Islet of Langerhans (tissue), 1 donor: ENCODE measurements around the gene SPRR1A.

ENCODE experiments used
- FAIRE-seq: peaks from one replicate; lab custom pipeline; 2011; peaks lifted over from hg19 to GRCh38; lab: Jason Lieb, UNC

Gene SPRR1A

GRCh38 chr1:152983743-152984142, at the start of gene SPRR1A:
SPRR1A (plus strand) TSS chr1:152984081; CDS start chr1:152985231, 1,150 bp downstream.
- no peak for FAIRE-seq

DNA sequence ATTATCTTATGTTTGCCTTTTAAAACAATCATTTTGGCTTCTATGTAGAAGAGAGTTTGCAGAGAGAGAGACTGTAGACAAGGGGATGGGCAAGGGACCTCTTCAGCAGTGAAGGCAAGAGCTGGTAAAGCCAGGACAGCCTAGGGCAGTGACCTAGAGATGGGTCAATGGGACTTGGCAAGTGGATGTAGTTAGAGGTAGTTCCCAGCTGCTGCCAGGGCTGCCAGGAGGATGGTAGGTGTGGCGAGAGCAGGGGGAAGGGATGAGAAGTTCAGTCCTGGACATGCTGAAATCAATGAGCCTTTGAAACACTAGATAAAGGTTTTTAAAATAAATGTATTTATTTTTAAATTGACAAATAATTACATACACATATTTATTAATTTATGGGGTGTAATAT, 43.3 kb upstream of the SPRR1A start:
- no peak for FAIRE-seq

DNA sequence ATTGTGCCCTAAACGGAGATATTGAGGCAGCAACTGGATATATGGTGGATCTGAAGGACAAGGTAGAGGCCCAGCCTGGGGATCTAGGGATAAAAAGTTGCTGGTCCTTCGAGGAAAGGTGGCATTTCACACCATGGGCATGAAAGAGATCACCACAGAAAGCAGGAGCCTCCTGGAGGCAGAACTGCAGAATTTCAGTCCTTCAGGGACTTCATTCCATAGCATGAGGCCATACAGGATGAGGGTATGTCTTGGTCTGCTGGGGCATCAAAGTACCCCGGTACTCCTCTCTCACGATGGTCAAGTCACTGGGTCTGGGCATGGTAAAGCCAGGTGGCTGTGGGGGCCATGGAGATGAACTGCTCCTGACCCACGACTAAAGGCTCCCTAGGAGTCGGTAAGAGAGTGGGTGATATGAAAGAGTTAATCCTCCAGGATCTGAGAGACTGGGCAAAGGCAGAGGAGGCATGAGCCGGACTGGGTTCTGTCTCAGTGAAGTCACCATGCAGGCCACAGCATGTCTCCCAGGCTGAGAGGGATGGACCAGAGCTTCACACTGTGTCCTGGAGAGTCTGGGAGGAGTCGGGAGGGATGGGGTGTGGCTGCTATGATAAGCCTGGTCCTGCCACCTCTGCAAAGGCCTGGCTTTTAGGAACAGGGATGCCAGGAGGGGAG, 42.7 kb upstream of the SPRR1A start:
- FAIRE-seq = no peak

GRCh38 chr1:152942161-152942560, 41.7 kb upstream of the SPRR1A start:
- no peak for FAIRE-seq

- no peak for FAIRE-seq
Observed at GRCh38 chr1:152946248-152946647, 37.6 kb upstream of the SPRR1A start.

GRCh38 chr1:152946651-152947256, 37.1 kb upstream of the SPRR1A start, which contains the start of gene SPRR5:
SPRR5 (plus strand) TSS chr1:152947206; CDS start chr1:152948555, 1,349 bp downstream.
- no peak for FAIRE-seq

DNA sequence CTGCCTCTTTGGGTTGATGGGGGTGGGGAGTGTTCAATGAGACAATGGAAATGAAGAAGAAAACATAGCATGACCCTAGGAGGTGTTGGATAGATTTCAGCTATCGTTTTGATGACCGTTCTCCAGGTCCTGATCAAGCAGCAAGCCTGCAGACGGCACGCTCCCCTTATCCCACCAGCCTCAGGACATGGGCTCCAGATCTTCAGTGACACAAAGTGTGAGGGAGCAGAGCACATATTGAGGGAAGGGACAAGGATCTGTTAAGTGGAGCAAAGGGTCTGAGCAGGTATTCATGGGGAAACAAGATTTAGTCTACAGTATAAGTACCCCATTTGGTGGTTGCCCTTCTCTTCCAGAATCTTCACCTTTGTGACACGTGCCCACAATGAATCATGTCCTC, 32.2 kb upstream of the SPRR1A start:
- FAIRE-seq = no peak

DNA sequence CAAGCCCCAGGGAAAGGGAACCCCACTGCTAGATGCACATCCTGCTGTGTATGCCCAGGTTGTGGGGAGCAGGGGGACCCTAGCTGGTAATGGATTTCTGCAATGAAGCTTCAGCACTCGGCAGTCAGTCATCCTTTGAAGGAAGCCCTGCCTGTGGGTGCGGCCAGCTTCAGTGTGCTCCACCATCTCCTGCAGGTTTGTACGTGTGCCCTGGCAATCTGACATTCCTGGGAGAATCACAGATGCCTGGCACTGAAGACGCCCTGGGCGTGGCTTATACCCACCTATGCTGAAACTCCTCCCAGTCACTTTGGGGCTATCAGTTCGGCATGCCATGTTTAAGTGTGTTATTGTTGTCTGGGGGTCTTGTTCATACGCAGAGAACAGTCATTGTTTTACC, 30.1 kb upstream of the SPRR1A start:
- no peak for FAIRE-seq

GRCh38 chr1:152954436-152954835, 29.4 kb upstream of the SPRR1A start:
- no peak for FAIRE-seq

GRCh38 chr1:152957561-152957960, 26.3 kb upstream of the SPRR1A start:
- FAIRE-seq = no peak

GRCh38 chr1:152959273-152959672, 24.6 kb upstream of the SPRR1A start:
- FAIRE-seq = no peak

GRCh38 chr1:152959801-152960451, 24.0 kb upstream of the SPRR1A start:
- FAIRE-seq = no peak

DNA sequence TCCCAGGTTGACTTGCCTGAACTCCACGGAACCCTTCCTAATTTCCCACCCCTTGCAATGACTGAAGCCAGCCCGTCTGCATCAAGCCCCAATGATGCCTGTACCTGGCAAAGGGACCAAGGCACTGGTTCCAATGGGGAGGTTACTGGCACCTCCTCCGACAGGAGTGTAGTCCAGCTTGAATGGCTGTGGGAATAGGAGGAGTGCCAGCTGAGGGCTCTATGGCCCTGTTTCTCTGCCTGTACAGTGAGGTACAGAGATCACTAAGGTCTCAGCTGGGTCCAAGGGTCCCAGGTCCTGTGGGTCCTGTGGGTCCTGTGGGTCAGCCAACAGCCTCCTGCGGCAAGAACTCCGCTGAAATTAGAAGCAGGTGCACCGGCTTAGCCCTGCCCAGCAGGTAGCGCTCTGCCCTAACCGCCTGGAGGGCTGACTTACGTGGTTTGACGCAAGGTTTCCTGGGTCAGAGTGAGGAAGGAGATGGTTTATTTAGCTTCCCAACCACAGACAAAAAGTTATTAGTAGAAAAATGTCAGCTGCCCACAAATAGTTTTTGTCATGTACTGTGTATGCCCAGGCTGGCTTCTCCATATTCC, 23.3 kb upstream of the SPRR1A start:
- FAIRE-seq = no peak

GRCh38 chr1:152961226-152961891, 22.5 kb upstream of the SPRR1A start:
- FAIRE-seq = no peak

DNA sequence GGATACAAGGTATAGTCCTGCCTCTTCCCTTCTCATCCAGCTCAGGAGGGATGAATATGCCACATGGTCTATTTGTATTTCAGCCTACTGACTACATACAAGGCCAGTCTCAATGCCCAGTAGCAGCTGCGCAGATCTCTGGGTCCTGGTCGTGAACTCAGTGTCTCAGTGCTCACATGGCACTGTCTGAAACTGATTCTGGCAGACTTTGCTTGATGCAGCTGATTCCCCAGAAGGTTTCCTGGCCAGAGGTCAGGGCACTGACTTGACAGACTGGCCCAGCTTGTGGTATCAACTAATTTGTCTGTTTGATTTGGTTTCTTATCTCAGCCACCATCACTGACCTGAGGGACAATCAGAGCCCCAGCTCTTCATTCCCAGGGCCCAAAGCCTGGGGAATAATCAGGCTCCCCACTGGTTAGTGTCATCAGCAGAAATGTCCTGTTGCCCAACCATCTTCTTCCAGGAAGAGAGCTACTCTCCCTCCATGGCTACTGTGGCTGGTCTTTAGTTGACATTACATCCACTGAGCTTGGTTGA, 20.9 kb upstream of the SPRR1A start:
- no peak for FAIRE-seq

- FAIRE-seq = no peak
Observed at GRCh38 chr1:152964536-152964935, 19.3 kb upstream of the SPRR1A start.

- FAIRE-seq = no peak
Observed at GRCh38 chr1:152965853-152966252, 18.0 kb upstream of the SPRR1A start.

- no peak for FAIRE-seq
Observed at GRCh38 chr1:152967201-152967600, 16.7 kb upstream of the SPRR1A start.

DNA sequence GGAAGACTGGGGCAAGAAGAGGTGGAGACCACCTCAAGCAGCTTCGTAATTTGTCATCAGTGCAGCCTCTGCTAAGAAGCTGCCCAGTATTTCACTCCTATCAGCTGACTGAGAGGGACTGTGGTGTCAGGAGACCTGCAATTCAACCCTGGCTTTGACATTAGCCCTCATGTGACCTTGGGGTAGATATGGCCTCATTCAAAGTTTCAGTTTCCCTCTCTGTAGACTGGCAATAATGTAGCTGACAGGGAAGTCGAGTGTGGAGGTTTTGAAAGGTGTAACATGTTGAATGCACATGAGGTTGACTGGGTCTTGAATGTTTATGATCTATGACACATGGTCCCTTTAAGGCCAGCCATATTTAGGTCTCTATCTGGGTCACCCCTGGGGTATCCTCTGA, 15.6 kb upstream of the SPRR1A start:
- FAIRE-seq = no peak

- FAIRE-seq = no peak
Observed at GRCh38 chr1:152969036-152969435, 14.8 kb upstream of the SPRR1A start.

DNA sequence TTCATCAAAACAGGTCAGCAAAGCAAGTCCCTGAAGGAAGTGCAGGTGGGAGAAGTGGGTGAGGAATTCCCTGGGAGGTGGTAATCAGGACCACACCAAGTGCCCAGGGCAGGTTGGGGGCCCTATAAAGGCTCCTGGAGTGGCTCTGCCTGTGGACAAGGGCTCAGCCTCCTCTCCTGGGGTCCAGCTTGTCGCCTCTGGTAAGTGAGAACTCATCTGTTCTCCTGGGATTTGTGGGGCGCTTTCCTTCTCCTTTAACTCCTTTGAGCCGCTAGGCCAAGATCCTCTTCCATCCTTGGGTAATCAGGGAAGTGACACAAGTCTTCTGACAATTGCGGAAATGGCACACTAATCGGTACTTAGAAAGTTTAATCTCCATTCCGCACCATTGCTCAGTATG, 13.4 kb upstream of the SPRR1A start, which contains the start of gene SPRR4:
Gene SPRR4, plus strand, starts transcription at position 154 of the 400 bp plus-strand sequence. CDS start 1,243 bp downstream, outside the sequence.
- FAIRE-seq = no peak

DNA sequence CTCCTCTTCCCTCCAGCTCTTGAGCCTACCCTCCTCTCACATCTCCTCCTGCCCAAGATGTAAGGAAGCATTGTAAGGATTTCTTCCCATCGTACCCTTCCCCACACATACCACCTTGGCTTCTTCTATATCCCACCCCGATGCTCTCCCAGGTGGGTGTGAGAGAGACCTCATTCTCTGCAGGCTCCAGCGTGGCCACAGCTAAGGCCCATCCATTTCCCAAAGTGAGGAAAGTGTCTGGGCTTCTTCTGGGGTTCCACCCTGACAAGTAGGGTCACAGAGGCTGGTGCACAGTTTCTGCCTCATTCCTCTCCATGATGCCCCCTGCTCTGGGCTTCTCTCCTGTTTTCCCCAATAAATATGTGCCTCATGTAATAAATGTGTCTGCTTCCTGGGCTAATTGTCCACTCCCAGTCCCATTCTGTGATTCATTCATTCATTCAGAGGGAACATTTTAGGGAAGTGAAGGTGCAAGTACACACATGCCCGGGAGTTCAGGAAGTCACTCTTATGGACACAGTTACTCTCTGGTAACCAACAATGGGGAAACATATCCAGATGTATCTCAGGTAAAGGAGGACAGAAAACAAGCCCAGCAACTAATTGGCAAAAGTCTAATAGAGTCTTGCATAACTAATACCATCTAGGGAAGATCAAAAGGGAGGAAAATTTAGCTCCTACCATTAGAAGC, 11.5 kb upstream of the SPRR1A start:
- no peak for FAIRE-seq
